Femur (tissue), 1 donor: ENCODE results near the gene EMC9.

Experiments
- DNase-seq: peaks from one replicate; pipeline ENCODE4 v3.0.0-alpha.2; 2017

EMC9 gene

DNA sequence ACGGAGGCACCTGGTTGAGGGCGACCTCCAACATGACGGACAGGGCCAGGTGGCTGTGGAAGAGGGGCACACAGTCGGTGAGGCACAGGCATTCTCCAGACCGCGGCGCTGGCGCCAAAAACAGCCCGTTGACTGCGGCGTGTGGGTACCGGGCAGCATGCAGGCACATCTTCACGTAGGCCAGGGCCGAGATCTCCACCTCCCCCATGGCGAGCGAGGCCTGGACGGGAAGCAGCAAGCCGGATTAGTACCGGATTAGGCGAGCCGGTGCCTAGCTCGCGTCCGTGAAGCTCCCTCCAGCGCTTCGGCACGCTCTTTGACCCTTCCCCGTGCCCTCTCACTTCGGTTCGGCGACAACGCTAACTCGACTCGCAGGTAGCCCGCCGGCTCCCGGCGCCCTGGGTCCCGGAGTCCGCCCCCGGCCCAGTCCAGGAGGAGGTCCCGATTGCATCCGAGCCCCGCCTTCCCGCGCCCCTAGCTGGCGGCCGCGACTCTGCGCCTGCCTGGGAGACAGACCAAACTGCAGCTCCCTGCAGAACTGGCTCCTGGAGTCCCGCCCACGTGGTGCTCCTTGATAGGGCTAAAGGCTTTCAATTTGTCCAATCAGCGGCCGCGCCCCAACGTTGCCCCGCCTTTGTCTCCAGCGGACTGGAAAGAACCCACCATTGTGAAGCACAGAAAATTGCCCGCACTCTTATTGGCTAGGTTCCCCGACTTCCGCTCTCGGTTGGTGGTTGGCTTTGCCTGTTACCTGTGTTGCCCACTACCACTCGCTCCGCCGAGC lies at the start of gene EMC9:
EMC9 (minus strand) TSS at position 495 of the 784 bp plus-strand sequence; CDS start at position 208, 287 bp downstream.
- DNase-seq = peak; percentile 100

DNA sequence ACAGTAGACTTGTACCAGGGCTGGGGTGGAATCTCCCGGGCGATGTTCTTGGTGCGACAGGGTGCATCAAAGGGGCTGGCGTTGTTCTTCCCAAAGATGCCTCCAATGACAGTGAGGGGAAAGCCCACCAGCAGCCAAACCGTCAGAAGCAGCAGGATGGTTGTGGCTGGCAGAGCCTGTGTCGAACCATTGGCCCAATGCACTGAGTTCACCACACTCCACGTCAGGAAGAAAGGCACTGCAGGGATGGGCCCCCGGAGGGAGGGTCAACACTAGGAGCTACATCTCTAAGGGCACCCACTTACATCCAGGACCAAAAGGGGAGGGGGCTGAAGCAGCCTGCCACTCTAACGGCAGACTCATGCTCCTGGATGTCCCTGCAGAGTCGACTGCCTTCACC lies 49.0 kb upstream of the EMC9 start:
- DNase-seq = no peak

GRCh38 chr14:24189460-24189859 lies 48.1 kb upstream of the EMC9 start:
- no peak for DNase-seq

DNA sequence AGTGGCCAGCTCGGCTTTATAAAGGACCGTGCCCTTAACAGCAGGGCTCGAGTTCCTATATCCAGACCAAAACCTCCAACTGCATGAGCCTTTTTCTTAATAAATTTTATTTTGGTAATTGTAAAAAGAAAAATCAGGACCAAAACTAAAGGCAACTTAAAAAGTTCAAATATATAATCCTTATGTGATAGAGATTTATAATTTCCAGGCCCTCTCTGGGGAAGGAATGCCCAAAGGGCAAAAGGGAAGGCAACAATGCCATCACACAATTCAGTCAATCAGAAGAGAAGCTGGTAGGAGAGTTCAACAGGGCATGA lies 47.6 kb upstream of the EMC9 start:
- DNase-seq = no peak

- peak; percentile 97 for DNase-seq
Measured at GRCh38 chr14:24188251-24189058, 47.1 kb upstream of the EMC9 start, which contains the start of gene IPO4. TSS of gene IPO4 (minus strand) at chr14:24188816. CDS start at chr14:24188787, 29 bp downstream.

DNA sequence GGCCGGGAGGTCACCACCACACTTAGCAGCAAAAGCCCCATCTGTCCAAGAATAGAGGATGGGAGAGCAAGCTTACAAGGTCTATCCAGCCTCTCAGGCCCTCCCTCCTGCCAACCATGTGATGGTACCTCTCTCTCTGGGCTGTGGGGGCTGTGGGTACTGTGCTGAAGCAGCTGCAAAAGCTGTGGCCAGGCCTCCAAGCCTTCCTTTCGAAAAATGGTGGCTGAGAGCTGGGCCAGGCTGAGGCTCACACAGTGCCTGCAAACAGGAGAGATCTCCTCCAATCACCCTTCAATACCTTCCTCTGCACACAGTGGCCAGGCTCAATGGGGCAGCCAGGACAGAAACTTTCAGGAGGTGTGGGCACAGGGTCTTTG lies 46.1 kb upstream of the EMC9 start:
- DNase-seq = no peak

GRCh38 chr14:24186831-24187538 lies 45.6 kb upstream of the EMC9 start:
- DNase-seq = no peak

DNA sequence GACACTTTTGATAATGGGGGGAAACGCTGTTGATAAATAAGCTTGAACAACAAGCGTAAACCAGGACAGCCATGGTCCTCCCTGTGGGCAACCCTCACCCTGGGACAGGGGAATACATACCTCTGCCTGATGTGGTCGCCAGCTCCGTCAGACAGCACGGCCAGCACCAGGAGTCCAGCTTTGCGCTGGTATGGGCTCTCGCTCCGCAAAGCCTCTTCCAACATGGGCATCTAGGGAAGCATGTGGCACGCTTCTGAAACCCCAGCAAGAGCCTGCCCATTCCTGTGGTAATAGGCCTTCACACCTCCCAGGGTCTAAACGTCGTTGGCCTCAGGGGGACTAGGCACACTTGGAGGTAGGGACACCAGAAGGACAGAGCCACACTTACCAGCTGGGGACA lies 44.4 kb upstream of the EMC9 start:
- DNase-seq = no peak

- DNase-seq = no peak
Measured at GRCh38 chr14:24185026-24185425, 43.6 kb upstream of the EMC9 start.

GRCh38 chr14:24184104-24184970 lies 42.9 kb upstream of the EMC9 start:
- DNase-seq = no peak

- DNase-seq = no peak
Measured at GRCh38 chr14:24183014-24183481, 41.7 kb upstream of the EMC9 start.

DNA sequence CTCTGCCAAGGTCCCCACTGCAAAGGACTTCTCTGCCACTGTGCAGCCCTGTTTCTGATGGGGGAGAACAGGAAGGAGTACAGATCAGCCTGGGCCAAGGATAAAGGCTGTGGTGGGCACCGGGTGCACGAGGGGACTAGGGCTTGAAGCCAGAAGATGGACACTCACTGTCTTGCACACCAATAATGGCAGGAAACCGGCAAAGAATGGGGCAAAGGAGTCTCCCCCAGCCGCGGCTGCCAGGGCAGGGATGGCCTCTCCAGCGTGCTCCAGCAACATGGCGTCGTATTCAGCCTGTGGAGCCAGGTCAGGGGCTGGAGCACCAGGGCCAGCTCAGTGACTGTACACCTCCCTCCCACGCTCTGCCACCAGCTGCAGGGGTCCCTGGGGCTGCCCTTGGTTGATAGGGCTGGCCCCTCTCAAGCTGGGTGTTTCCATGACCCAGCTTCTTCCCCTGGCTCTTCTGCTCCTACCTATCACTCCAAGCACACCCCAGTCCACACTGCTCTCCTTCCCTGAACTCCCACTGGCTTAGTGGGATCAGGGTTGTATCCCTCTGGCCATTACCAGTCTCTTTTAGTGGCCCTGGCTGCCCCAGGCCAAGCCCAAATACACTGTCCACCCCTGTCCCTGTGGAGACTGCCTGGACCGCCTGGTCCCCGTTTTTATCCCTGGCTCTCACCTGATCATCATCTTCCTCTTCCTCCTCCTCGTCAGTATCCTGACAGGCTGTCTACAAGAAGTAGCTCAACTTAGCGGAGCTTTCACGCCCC lies 40.9 kb upstream of the EMC9 start:
- peak; percentile 17 for DNase-seq

DNA sequence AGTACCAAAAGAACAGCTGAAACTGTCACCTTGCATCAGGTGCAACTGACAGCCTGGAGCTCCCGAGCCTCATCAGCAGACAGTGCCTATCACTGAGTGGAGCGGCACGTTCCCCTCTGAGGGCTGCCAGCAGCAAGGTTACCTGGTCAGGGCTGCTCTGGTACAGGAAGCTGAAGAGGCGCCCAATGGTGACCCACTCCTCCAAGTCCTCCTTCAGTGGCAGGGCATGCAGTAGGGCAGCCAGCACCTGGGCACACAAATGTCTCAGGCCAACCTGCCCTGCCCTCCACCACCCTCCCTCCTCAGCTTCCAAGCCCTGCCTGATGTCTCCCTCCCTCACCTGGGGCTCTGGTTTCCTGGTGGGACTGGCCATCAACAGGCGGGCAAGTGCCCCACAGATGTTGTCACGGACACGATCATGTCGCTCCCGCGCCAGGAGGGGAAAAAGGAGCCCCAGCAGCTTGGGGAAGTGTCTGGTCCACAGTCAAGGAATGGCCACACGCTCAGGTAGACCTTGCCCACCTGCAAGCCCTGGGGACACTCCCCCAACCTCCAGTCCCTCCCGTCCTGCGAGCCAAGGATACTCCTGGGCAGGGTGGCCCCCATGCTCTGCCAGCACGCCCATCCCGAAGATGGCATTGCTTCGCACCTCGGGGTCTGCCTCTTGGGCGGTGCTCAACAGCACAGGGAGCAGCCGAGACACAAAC lies 40.1 kb upstream of the EMC9 start:
- DNase-seq = peak; percentile 19

GRCh38 chr14:24179961-24180796 lies 38.8 kb upstream of the EMC9 start:
- peak; percentile 26 for DNase-seq

- peak; percentile 17 for DNase-seq
Measured at GRCh38 chr14:24179294-24179960, 38.0 kb upstream of the EMC9 start.

GRCh38 chr14:24178399-24179178 lies 37.2 kb upstream of the EMC9 start:
- peak; percentile 17 for DNase-seq

- peak; percentile 16 for DNase-seq
Measured at GRCh38 chr14:24177891-24178290, 36.5 kb upstream of the EMC9 start.

DNA sequence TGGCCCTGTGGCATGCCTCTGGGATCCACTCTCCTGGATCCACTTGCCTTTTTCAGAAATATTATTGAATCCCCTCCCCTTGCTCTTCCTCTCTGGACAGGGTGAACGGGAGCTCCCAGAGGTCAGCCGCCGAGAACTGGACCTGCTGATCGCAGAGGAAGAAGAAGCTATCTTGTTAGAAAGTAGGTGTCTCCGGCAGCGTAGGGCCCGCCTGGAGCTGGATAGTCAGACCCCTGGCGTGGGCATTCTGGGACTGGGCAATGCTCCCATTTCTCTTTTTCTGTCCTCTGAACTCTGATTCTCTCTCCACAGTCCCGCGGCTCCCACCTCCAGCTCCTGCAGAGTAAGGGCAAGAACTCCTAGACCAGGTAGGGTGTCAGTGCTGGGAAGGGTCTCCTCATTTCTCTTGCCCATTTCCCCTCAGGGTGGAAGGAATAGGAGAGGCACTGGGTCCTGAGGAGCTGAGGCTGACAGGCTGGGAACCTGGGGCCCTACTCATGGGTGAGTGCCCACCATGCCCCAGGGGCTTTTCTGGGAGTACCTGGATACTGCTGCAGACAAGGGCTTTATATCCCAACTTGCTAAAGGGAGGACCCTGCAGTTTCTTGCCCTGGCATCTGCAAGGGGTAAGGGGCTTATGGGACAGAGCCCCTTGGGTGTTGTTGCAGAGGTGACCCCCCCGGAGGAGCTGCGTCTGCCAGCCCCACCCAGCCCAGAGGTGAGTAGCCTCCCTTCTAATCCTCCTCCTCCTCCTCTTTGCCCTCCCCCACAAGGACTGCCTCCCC lies 35.8 kb upstream of the EMC9 start:
- DNase-seq = peak; percentile 17
